Measurements from ENCODE around the gene PTMA. TPM values are rescaled to one million over a fixed set of nuclear protein-coding genes. Genes with fewer than 3 reads are reported as not detected.
"Not testable (repeated sequence)": the region's sequence is repeated elsewhere in the genome, so short reads cannot be mapped to it uniquely, and the experiment has no call there.

PTMA gene
- total RNA-seq, 1 experiment from 2014 or later, result 1,625 TPM

GRCh38 chr2:231711677-231712450, 3.5 kb downstream of the PTMA start:
- peak overlapping the region; percentile 93 for H3K4me2 ChIP-seq (ENCODE audit: low read length)
- no peaks in the 10 kb centered on the region for H3K27me3 ChIP-seq (ENCODE audit: low read length)
- peak overlapping the region; percentile 98 for H3K4me3 ChIP-seq (ENCODE audit: low read length)
- H3K4me1 ChIP-seq (ENCODE audit: insufficient read depth, low read length), result peaks cover 29% of the 10 kb centered on the region
- CTCF ChIA-PET, result no interaction called here
- peaks cover 15% of the 10 kb centered on the region for H3F3A ChIP-seq (ENCODE audit: low read length, unreplicated experiment)
- peaks cover 38% of the 10 kb centered on the region for H4K20me1 ChIP-seq (ENCODE audit: low read length)
- H3K9me3 ChIP-seq (ENCODE audit: low read length), result no peaks in the 10 kb centered on the region
- POLR2A ChIA-PET (ENCODE audit: unreplicated experiment), result interaction anchor here (0.7 kb wide), 1 partner anchor 49 kb away, joined by 3 read pairs; no protein-coding TSS in a partner anchor
- intact Hi-C loops (cut with micrococcal nuclease), result no loop called here
- ATAC-seq (no peak), DNase-seq (no peak)
- no TSS peak for BruUV-seq (replicated peaks)
- H3K27ac ChIP-seq (ENCODE audit: low read length), result no peak overlapping the region
- no peak for TF ChIP-seq EZH2phosphoT487 (IDR thresholded peaks at IDR 0.05; ENCODE audit: borderline replicate concordance, low read length)
- TF ChIP-seq CTCF (conservative IDR thresholded peaks at IDR 0.05; ENCODE audit: low read depth, low read length), result no peak
- no peak for TF ChIP-seq EZH2 (IDR thresholded peaks at IDR 0.05; ENCODE audit: low read length, unreplicated experiment)
- H3K36me3 ChIP-seq (ENCODE audit: low read depth, low read length), result peaks cover 36% of the 10 kb centered on the region
- peaks cover 51% of the 10 kb centered on the region for H3K79me2 ChIP-seq (ENCODE audit: low read length)
- no peak overlapping the region for H2AFZ ChIP-seq (ENCODE audit: low read length)
- H3K9ac ChIP-seq (ENCODE audit: low read length), result peak overlapping the region; percentile 98
- H3K9me2 ChIP-seq (replicated peaks; ENCODE audit: low read length), result no peaks in the 10 kb centered on the region

- DNase-seq; H3K27ac ChIP-seq (ENCODE audit: low read length); H2AFZ ChIP-seq (ENCODE audit: low read length); intact Hi-C loops (cut with micrococcal nuclease); H3K9me3 ChIP-seq (ENCODE audit: low read length); H3K27me3 ChIP-seq (ENCODE audit: low read length); ATAC-seq; BruUV-seq (replicated peaks); H3K9ac ChIP-seq (ENCODE audit: low read length); CTCF ChIA-PET; H3K9me2 ChIP-seq (replicated peaks; ENCODE audit: low read length): not testable (repeated sequence)
- peak overlapping the region; percentile 98 for H3K4me3 ChIP-seq (ENCODE audit: low read length)
- POLR2A ChIA-PET (ENCODE audit: unreplicated experiment), result interaction anchor here (0.7 kb wide), 2 partner anchors 50 to 134 kb away, joined by 3 read pairs; no protein-coding TSS in a partner anchor
- peaks cover 36% of the 10 kb centered on the region for H3K36me3 ChIP-seq (ENCODE audit: low read depth, low read length)
- peaks cover 15% of the 10 kb centered on the region for H3F3A ChIP-seq (ENCODE audit: low read length, unreplicated experiment)
- peak overlapping the region; percentile 93 for H3K4me2 ChIP-seq (ENCODE audit: low read length)
- H4K20me1 ChIP-seq (ENCODE audit: low read length), result peaks cover 38% of the 10 kb centered on the region
- peaks cover 27% of the 10 kb centered on the region for H3K4me1 ChIP-seq (ENCODE audit: insufficient read depth, low read length)
- peaks cover 49% of the 10 kb centered on the region for H3K79me2 ChIP-seq (ENCODE audit: low read length)
These were observed 4.2 kb downstream of the PTMA start for GRCh38 chr2:231712451-231713021.

- peaks cover 36% of the 10 kb centered on the region for H3K36me3 ChIP-seq (ENCODE audit: low read depth, low read length)
- H3K4me3 ChIP-seq (ENCODE audit: low read length); H3K9me2 ChIP-seq (replicated peaks; ENCODE audit: low read length); H2AFZ ChIP-seq (ENCODE audit: low read length); H3K4me2 ChIP-seq (ENCODE audit: low read length); H3K27ac ChIP-seq (ENCODE audit: low read length); H3K9ac ChIP-seq (ENCODE audit: low read length); intact Hi-C loops (cut with micrococcal nuclease); DNase-seq; BruUV-seq (replicated peaks); ATAC-seq; H3K9me3 ChIP-seq (ENCODE audit: low read length); POLR2A ChIA-PET (ENCODE audit: unreplicated experiment); H3K27me3 ChIP-seq (ENCODE audit: low read length): not testable (repeated sequence)
- H3K4me1 ChIP-seq (ENCODE audit: insufficient read depth, low read length), result peaks cover 30% of the 10 kb centered on the region
- peaks cover 38% of the 10 kb centered on the region for H4K20me1 ChIP-seq (ENCODE audit: low read length)
- peaks cover 46% of the 10 kb centered on the region for H3K79me2 ChIP-seq (ENCODE audit: low read length)
- CTCF ChIA-PET, result interaction anchor here (0.6 to 4.1 kb wide), 6 partner anchors 36 to 758 kb away, joined by 3 to 108 read pairs (median 7); no protein-coding TSS in a partner anchor
- H3F3A ChIP-seq (ENCODE audit: low read length, unreplicated experiment), result peaks cover 15% of the 10 kb centered on the region
These were observed 5.0 kb downstream of the PTMA start for GRCh38 chr2:231713406-231713729.
